ENCODE data around the gene MUC13. TPM values are rescaled to one million over a fixed set of nuclear protein-coding genes. Genes with fewer than 3 reads are reported as not detected.

Gene MUC13
- total and polyA plus RNA-seq, 2 of the 4 experiments (the other 2 are of a cell fraction): not detected

DNA sequence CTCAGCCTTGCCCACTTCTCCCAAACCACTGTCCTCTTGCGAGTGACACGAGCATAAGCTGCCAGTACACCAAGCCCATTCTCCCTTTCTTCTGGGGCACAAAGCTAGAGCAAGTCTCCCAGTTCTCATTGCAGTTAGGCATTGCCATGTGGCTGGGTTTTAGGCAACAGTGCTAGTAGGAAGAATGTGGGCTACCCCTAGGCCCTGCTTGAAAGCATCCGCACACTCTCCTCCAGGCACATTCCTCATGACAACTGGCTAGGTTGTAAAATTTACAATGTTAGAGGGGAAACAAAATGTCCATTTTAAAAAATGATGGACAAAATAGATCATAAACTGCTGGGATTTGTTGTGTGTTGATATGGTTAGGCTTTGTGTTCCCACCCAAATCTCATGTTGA lies 67.0 kb downstream of the MUC13 start:
- H2BK120ac ChIP-seq (ENCODE audit: low read depth, low read length): no peak overlapping the region
- H4K91ac ChIP-seq (ENCODE audit: insufficient read depth, low read depth, low read length): no peak overlapping the region
- H3K27ac ChIP-seq (ENCODE audit: insufficient read depth, low read length): no peak overlapping the region
- H3K56ac ChIP-seq (ENCODE audit: extremely low read depth, insufficient read depth, low read length): no peak overlapping the region
- ChIA-PET POLR2A (ENCODE audit: unreplicated experiment) (no interaction called here), CTCF (interaction anchor here (0.5 kb wide), 1 partner anchor 17 kb away, joined by 6 read pairs; no protein-coding TSS in a partner anchor)
- no peak overlapping the region; the same call in 2 of the 3 replicates for H2BK15ac ChIP-seq (ENCODE audit: low read depth, low read length)
- in situ Hi-C loops (cut with MboI; ENCODE audit: low sequenced_read_pairs): no loop called here
- dilution Hi-C loops (cut with HindIII; ENCODE audit: low sequenced_read_pairs, unreplicated experiment): no loop called here
- H2BK20ac ChIP-seq (ENCODE audit: low read depth, low read length): no peak overlapping the region
- no peak overlapping the region; the same call in 1 of the 2 replicates for H3K14ac ChIP-seq (replicated peaks; ENCODE audit: low read depth, low read length)
- WGBS, 2 experiments (ENCODE audit: extremely low coverage in 2 of 2, insufficient read length in 1 of 2): 100% methylated on average over 2 of the region's 3 CpGs; no CpG with 5 or more reads in 1 of the 2 experiments
- no peak overlapping the region for H2AK5ac ChIP-seq (ENCODE audit: low read depth, low read length)
- DNase-seq (no peak), ATAC-seq (ENCODE audit: low read depth) (no peak)
- no peak overlapping the region for H3K9ac ChIP-seq (ENCODE audit: low read depth, low read length)
- H3K36me3 ChIP-seq (ENCODE audit: control insufficient read depth, insufficient read depth, low read length): peaks cover 29% of the 10 kb centered on the region
- no peak overlapping the region for H3K23ac ChIP-seq (ENCODE audit: low read depth, low read length)
- no peaks in the 10 kb centered on the region for H3K9me3 ChIP-seq (ENCODE audit: control insufficient read depth, insufficient read depth, low read length)
- H2AFZ ChIP-seq (replicated peaks; ENCODE audit: low read length, poor library complexity): no peak overlapping the region
- TF ChIP-seq CEBPB (IDR thresholded peaks at IDR 0.05; ENCODE audit: low read depth, low read length) (no peak), RFX5 (IDR thresholded peaks at IDR 0.05; ENCODE audit: low read depth, low read length) (no peak), USF2 (IDR thresholded peaks at IDR 0.05; ENCODE audit: low read depth, low read length) (no peak), MAFK (IDR thresholded peaks at IDR 0.05; ENCODE audit: low read depth, low read length) (no peak), RCOR1 (IDR thresholded peaks at IDR 0.05; ENCODE audit: insufficient replicate concordance, low read length) (no peak), NFE2L2 (IDR thresholded peaks at IDR 0.05; ENCODE audit: low read depth, low read length) (no peak), BHLHE40 (IDR thresholded peaks at IDR 0.05; ENCODE audit: low read depth, low read length) (no peak), SMC3 (IDR thresholded peaks at IDR 0.05; ENCODE audit: low read depth, low read length) (no peak), FOS (IDR thresholded peaks at IDR 0.05; ENCODE audit: low read depth, low read length) (no peak), CHD1 (IDR thresholded peaks at IDR 0.05; ENCODE audit: low read depth, low read length) (no peak)
- TF ChIP-seq, protein P1, sequence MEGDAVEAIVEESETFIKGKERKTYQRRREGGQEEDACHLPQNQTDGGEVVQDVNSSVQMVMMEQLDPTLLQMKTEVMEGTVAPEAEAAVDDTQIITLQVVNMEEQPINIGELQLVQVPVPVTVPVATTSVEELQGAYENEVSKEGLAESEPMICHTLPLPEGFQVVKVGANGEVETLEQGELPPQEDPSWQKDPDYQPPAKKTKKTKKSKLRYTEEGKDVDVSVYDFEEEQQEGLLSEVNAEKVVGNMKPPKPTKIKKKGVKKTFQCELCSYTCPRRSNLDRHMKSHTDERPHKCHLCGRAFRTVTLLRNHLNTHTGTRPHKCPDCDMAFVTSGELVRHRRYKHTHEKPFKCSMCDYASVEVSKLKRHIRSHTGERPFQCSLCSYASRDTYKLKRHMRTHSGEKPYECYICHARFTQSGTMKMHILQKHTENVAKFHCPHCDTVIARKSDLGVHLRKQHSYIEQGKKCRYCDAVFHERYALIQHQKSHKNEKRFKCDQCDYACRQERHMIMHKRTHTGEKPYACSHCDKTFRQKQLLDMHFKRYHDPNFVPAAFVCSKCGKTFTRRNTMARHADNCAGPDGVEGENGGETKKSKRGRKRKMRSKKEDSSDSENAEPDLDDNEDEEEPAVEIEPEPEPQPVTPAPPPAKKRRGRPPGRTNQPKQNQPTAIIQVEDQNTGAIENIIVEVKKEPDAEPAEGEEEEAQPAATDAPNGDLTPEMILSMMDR (conservative IDR thresholded peaks at IDR 0.05; ENCODE audit: low read depth, low read length): no peak
- peaks cover 18% of the 10 kb centered on the region for H3K9me1 ChIP-seq (ENCODE audit: insufficient read depth, low read length)
- no TSS peak for BruUV-seq (replicated peaks)
- H3K4ac ChIP-seq (ENCODE audit: low read depth, low read length): peak overlapping the region; percentile 34; the same call in 1 of the 2 replicates
- no peak overlapping the region for H2BK5ac ChIP-seq (ENCODE audit: low read depth, low read length, poor library complexity, severe bottlenecking)
- no peak overlapping the region for H2AK9ac ChIP-seq (replicated peaks; ENCODE audit: low read depth, low read length, poor library complexity)
- H4K8ac ChIP-seq (ENCODE audit: low read depth in 2 of 2, low read length in 2 of 2): no peak overlapping the region
- H4K20me1 ChIP-seq (ENCODE audit: insufficient read depth, low read length): peaks cover 14% of the 10 kb centered on the region
- peaks cover 16 to 69% of the 10 kb centered on the region in 2 experiments for H3K79me1 ChIP-seq (ENCODE audit: low read depth in 1 of 2, low read length in 2 of 2)
- no peak overlapping the region for H3K4me3 ChIP-seq (ENCODE audit: insufficient read depth, low read depth, low read length)
- intact Hi-C loops (cut with micrococcal nuclease): no loop called here
- no peak overlapping the region for H3K4me2 ChIP-seq (ENCODE audit: low read depth, low read length)
- no peaks in the 10 kb centered on the region for H3K27me3 ChIP-seq (ENCODE audit: control insufficient read depth, insufficient read depth, low read length)
- no peak overlapping the region for H4K5ac ChIP-seq (ENCODE audit: low read depth, low read length)
- no peak overlapping the region for H3K18ac ChIP-seq (ENCODE audit: low read depth, low read length)
- H3K4me1 ChIP-seq (ENCODE audit: control insufficient read depth, insufficient read depth, low read length): no peaks in the 10 kb centered on the region
